DOHH2 (cell line): ENCODE data around the gene AFF2.

ENCODE experiments used
- CTCF ChIP-seq: fragments of 200-600 bp; sonication (generic); IDR thresholded peaks from one replicate; pipeline ENCODE4 v1.5.1; 2014; ENCODE audit warnings: antibody characterized with exemption, mild to moderate bottlenecking, low read depth, low read length; ENCODE audit not compliant: poor library complexity, severe bottlenecking
- EZH2phosphoT487 ChIP-seq: fragments of 200-600 bp; sonication (generic); IDR thresholded peaks from 2 replicates; pipeline ENCODE4 v1.6.1; 2017; ENCODE audit warnings: borderline replicate concordance, mild to moderate bottlenecking, antibody characterized with exemption, low read length, moderate library complexity, mixed read lengths

DNA sequence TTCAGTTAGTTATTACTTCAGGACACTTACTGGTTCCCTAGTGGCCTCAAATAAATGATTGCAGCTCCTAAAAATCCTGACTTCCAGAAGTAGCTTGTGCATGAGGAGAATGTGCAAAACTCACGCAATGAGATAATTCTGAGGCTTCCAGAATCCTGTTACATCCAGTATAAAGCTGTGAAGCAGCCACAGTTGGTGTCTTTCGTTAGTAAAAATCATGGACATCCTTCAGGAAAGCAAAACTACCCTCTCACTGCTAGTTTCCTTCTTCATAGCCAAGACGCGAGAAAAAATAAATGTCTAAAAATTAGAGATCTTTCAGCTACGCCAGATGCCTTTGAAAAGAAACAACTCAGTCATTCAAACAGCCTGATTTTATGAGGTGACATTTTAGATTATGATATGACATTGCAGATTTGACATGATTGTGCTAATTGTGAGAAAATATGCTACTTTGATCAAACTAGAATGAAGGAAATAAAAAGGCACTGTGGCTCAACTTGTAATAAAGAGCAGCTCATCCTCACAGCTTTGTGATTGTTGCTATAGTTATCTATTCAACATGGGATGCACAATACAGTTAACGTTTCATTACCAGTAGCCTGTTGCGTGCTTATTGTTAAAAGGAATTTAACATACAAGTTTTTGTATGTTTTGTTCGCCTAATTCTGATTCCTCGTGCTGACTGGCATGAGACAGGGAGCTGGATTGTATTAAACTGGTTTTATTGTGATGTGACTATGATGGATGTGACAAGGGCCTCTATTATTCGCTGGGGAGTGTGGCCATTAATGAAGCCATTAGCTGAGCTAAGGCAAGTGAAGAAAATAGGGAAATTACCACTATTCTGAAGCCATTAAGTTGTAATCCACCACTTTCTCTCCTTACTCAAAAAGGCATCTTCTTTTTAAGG lies 40.5 kb downstream of the AFF2 start:
- TF ChIP-seq CTCF (no peak), EZH2phosphoT487 (no peak)
